WTC11 (cell line): ENCODE measurements around the gene ZP2. TPM values are rescaled to one million over a fixed set of nuclear protein-coding genes. Genes with fewer than 3 reads are reported as not detected.
"Not testable (repeated sequence)": the region's sequence is repeated elsewhere in the genome, so short reads cannot be mapped to it uniquely, and the experiment has no call there.

Experiments
- ATAC-seq: fragments of 200-7000 bp; cut with Tn5 transposase; 2 replicates; pipeline ENCODE4 v1.10.0; 2021; ENCODE audit warnings: mild to moderate bottlenecking, moderate library complexity
- CTCF ChIA-PET: fragments of 300-600 bp; sonication (Branson Sonifier 250); formaldehyde crosslinking; loops from one replicate; lab custom pipeline; 2021; ENCODE audit warnings: antibody characterized with exemption; lab: Charles Lee
- POLR2A ChIA-PET: fragments of 350-600 bp; sonication (Branson Sonifier 250); formaldehyde crosslinking; loops from one replicate; lab custom pipeline; 2021; ENCODE audit warnings: antibody characterized with exemption; lab: Charles Lee
- DNase-seq: peaks from one replicate; pipeline ENCODE4 v3.0.0; 2021; ENCODE audit warnings: low spot score
- H3K27ac Mint-ChIP-seq: 2 replicates; pipeline ENCODE4 v1.8.0; 2021; ENCODE audit warnings: mixed read lengths
- H3K27me3 Mint-ChIP-seq: 2 replicates; pipeline ENCODE4 v1.8.0; 2021; ENCODE audit warnings: low read depth, mild to moderate bottlenecking, moderate library complexity, mixed read lengths
- H3K36me3 Mint-ChIP-seq: 2 replicates; pipeline ENCODE4 v1.8.0; 2021; ENCODE audit warnings: mixed read lengths
- H3K4me1 Mint-ChIP-seq: 2 replicates; pipeline ENCODE4 v1.8.0; 2022; ENCODE audit warnings: mixed read lengths
- H3K4me3 Mint-ChIP-seq: 2 replicates; pipeline ENCODE4 v1.8.0; 2021; ENCODE audit warnings: mild to moderate bottlenecking, moderate library complexity, mixed read lengths
- H3K9me3 Mint-ChIP-seq: 2 replicates; pipeline ENCODE4 v1.8.0; 2021; ENCODE audit warnings: mixed read lengths
- ATF1 ChIP-seq: sonication (generic); formaldehyde crosslinking; IDR thresholded peaks from 2 replicates; pipeline ENCODE4 v1.8.1; 2023; ENCODE audit warnings: mild to moderate bottlenecking, moderate library complexity, missing genetic modification reagents
- CBFB ChIP-seq: sonication (generic); formaldehyde crosslinking; IDR thresholded peaks from 2 replicates; pipeline ENCODE4 v1.8.1; 2022; ENCODE audit warnings: mild to moderate bottlenecking, low read depth, missing genetic modification reagents
- CREM ChIP-seq: sonication (generic); formaldehyde crosslinking; IDR thresholded peaks from 2 replicates; pipeline ENCODE4 v1.8.1; 2022; ENCODE audit warnings: mild to moderate bottlenecking, missing genetic modification reagents, moderate library complexity
- GTF2I ChIP-seq: fragments of 250-450 bp; sonication (Bioruptor Pico); conservative IDR thresholded peaks from 2 replicates; pipeline ENCODE4 v1.4.0; 2021; ENCODE audit warnings: mild to moderate bottlenecking
- NFATC4 ChIP-seq: fragments of 250-450 bp; sonication (Bioruptor Pico); IDR thresholded peaks from 2 replicates; pipeline ENCODE4 v1.9.0; 2021; ENCODE audit warnings: mild to moderate bottlenecking
- NR1H2 ChIP-seq: sonication (generic); formaldehyde crosslinking; IDR thresholded peaks from 2 replicates; pipeline ENCODE4 v1.9.0; 2021; ENCODE audit warnings: mild to moderate bottlenecking, moderate library complexity, missing genetic modification reagents
- RORB ChIP-seq: fragments of 250-450 bp; sonication (Bioruptor Pico); IDR thresholded peaks from 2 replicates; pipeline ENCODE4 v1.9.0; 2021; ENCODE audit warnings: mild to moderate bottlenecking
- TEAD4 ChIP-seq: sonication (generic); formaldehyde crosslinking; IDR thresholded peaks from 2 replicates; pipeline ENCODE4 v1.8.0; 2022; ENCODE audit warnings: mild to moderate bottlenecking, missing genetic modification reagents
- TP53 ChIP-seq: sonication (generic); formaldehyde crosslinking; IDR thresholded peaks from 2 replicates; pipeline ENCODE4 v1.8.1; 2023; ENCODE audit warnings: mild to moderate bottlenecking, missing genetic modification reagents
- ZNF532 ChIP-seq: fragments of 250-450 bp; sonication (Bioruptor Pico); IDR thresholded peaks from 2 replicates; pipeline ENCODE4 v1.9.0; 2021; ENCODE audit warnings: mild to moderate bottlenecking, borderline replicate concordance
- total RNA-seq: library from RNA; stranded (reverse); gene quantifications from 3 replicates; pipeline ENCODE4 v1.2.3, GENCODE V29; 2021
- TF ChIP-seq, protein P1 (sequence below): fragments of 200-600 bp; IDR thresholded peaks from 2 replicates; pipeline ENCODE4 v1.8.0; 2022; ENCODE audit warnings: antibody characterized with exemption
- TF ChIP-seq, protein P2 (sequence below): sonication (generic); formaldehyde crosslinking; IDR thresholded peaks from 2 replicates; pipeline ENCODE4 v1.8.0; 2022; ENCODE audit warnings: mild to moderate bottlenecking, missing genetic modification reagents
- TF ChIP-seq, protein P3 (sequence below): fragments of 250-450 bp; sonication (Bioruptor Pico); IDR thresholded peaks from 2 replicates; pipeline ENCODE4 v1.8.0; 2021; ENCODE audit warnings: mild to moderate bottlenecking

Gene ZP2
- total RNA-seq, 1 experiment from 2014 or later = 0.07 TPM

DNA sequence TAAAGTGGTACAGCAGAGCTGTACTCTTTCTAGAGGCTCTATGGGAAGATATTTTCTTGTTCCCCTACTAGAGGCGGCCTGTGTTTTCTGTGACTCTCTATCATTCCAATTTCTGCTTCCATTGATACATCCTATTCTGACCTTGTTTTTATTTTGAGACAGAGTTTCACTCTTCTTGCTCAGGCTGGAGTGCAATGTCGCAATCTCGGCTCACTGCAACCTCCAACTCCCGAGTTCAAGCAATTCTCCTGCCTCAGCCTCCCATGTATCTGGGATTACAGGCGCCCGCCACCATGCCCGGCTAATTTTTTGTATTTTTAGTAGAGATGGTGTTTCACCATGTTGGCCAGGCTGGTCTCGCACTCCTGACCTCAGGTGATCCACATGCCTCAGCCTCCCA lies 16.0 kb downstream of the ZP2 start:
- not testable (repeated sequence) for H3K36me3 Mint-ChIP-seq, H3K27ac Mint-ChIP-seq, ATAC-seq, H3K27me3 Mint-ChIP-seq, DNase-seq, H3K4me3 Mint-ChIP-seq, H3K4me1 Mint-ChIP-seq
- POLR2A ChIA-PET = interaction anchor here (1.0 kb wide), 1 partner anchor 89 kb away, joined by 3 read pairs; no protein-coding TSS in a partner anchor
- CTCF ChIA-PET = interaction anchor here (1.4 kb wide), 1 partner anchor 105 kb away, joined by 9 read pairs; no protein-coding TSS in a partner anchor
- H3K9me3 Mint-ChIP-seq = peaks cover 13% of the 10 kb centered on the region

- Mint-ChIP-seq H3K27me3 (peaks cover 5% of the 10 kb centered on the region), H3K36me3 (no peaks in the 10 kb centered on the region), H3K4me1 (no peaks in the 10 kb centered on the region), H3K4me3 (no peak overlapping the region), H3K9me3 (peaks cover 18% of the 10 kb centered on the region), H3K27ac (no peak overlapping the region)
- ChIA-PET POLR2A (no interaction called here), CTCF (interaction anchor here (1.4 kb wide), 1 partner anchor 106 kb away, joined by 9 read pairs; no protein-coding TSS in a partner anchor)
- DNase-seq (no peak), ATAC-seq (no peak)
- TF ChIP-seq TEAD4 (CRISPR knock-in tag) = no peak
- TF ChIP-seq, protein P1, sequence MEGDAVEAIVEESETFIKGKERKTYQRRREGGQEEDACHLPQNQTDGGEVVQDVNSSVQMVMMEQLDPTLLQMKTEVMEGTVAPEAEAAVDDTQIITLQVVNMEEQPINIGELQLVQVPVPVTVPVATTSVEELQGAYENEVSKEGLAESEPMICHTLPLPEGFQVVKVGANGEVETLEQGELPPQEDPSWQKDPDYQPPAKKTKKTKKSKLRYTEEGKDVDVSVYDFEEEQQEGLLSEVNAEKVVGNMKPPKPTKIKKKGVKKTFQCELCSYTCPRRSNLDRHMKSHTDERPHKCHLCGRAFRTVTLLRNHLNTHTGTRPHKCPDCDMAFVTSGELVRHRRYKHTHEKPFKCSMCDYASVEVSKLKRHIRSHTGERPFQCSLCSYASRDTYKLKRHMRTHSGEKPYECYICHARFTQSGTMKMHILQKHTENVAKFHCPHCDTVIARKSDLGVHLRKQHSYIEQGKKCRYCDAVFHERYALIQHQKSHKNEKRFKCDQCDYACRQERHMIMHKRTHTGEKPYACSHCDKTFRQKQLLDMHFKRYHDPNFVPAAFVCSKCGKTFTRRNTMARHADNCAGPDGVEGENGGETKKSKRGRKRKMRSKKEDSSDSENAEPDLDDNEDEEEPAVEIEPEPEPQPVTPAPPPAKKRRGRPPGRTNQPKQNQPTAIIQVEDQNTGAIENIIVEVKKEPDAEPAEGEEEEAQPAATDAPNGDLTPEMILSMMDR = no peak
- no peak for TF ChIP-seq RORB (CRISPR knock-in tag)
- TF ChIP-seq, protein P2, sequence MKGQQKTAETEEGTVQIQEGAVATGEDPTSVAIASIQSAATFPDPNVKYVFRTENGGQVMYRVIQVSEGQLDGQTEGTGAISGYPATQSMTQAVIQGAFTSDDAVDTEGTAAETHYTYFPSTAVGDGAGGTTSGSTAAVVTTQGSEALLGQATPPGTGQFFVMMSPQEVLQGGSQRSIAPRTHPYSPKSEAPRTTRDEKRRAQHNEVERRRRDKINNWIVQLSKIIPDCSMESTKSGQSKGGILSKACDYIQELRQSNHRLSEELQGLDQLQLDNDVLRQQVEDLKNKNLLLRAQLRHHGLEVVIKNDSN (CRISPR knock-in tag) = no peak
- TF ChIP-seq NR1H2 (CRISPR knock-in tag) = no peak
- no peak for TF ChIP-seq NFATC4
These were observed 16.5 kb downstream of the ZP2 start for GRCh38 chr16:21194771-21195301.

GRCh38 chr16:21192991-21193390 lies 18.4 kb downstream of the ZP2 start:
- CTCF ChIA-PET = interaction anchor here (1.2 kb wide), 1 partner anchor 108 kb away, joined by 7 read pairs; no protein-coding TSS in a partner anchor
- H3K4me3 Mint-ChIP-seq = no peak overlapping the region
- ATAC-seq = no peak
- no peaks in the 10 kb centered on the region for H3K4me1 Mint-ChIP-seq
- DNase-seq = no peak
- POLR2A ChIA-PET = interaction anchor here (0.6 kb wide), 1 partner anchor 91 kb away, joined by 5 read pairs; no protein-coding TSS in a partner anchor
- no peak overlapping the region for H3K27ac Mint-ChIP-seq
- H3K27me3 Mint-ChIP-seq = peaks cover 7% of the 10 kb centered on the region
- no peaks in the 10 kb centered on the region for H3K36me3 Mint-ChIP-seq
- peaks cover 18% of the 10 kb centered on the region for H3K9me3 Mint-ChIP-seq
- TF ChIP-seq, protein P3, sequence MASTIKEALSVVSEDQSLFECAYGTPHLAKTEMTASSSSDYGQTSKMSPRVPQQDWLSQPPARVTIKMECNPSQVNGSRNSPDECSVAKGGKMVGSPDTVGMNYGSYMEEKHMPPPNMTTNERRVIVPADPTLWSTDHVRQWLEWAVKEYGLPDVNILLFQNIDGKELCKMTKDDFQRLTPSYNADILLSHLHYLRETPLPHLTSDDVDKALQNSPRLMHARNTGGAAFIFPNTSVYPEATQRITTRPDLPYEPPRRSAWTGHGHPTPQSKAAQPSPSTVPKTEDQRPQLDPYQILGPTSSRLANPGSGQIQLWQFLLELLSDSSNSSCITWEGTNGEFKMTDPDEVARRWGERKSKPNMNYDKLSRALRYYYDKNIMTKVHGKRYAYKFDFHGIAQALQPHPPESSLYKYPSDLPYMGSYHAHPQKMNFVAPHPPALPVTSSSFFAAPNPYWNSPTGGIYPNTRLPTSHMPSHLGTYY (CRISPR knock-in tag) = no peak
- TF ChIP-seq TP53 (no peak), TEAD4 (CRISPR knock-in tag) (no peak), CREM (CRISPR knock-in tag) (no peak), ZNF532 (CRISPR knock-in tag) (no peak), GTF2I (CRISPR knock-in tag) (no peak), ATF1 (CRISPR knock-in tag) (no peak), CBFB (no peak)
